ENCODE results near the gene PEAK1. TPM values are rescaled to one million over a fixed set of nuclear protein-coding genes. Genes with fewer than 3 reads are reported as not detected.

PEAK1 gene
- total RNA-seq, 1 experiment from 2014 or later = 18.4 TPM

DNA sequence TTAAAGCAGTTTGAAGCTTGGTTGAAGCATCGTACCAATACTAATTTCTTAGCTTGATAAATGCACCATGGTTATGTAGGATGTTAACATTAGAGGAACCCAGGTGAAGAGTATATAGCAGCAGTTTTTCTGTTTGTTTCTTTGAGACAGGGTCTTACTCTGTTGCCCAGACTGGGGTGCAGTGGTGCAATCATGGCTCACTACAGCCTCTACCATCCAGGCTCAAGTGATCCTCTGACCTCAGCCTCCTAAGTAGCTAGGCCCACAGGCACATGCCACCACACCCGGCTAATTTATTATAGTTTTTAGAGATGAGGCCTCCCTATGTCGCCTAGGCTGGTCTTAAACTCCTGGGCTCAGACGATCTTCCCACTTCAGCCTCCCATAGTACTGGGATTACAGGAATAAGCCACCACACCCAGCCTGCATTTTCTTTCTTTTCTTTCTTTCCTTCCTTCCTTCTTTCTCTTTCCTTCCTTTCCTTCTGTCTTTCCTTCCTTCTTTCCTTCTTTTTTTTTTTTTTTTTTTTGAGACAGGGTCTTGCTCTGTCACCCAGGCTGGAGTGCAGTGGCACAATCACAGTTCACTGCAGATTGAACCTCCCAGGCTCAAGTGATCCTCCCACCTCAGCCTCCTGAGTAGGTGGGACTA is 6.1 kb downstream of the PEAK1 start:
- no peak for TF ChIP-seq CTCF (IDR thresholded peaks at IDR 0.05; ENCODE audit: insufficient read depth in 1 of 2, low read depth in 1 of 2, low read length in 1 of 2, severe bottlenecking in 1 of 2, unreplicated experiment in 1 of 2)
- no peaks in the 10 kb centered on the region; the same call in 1 of the 2 replicates for H3K36me3 ChIP-seq (ENCODE audit: control insufficient read depth, insufficient read depth, low read length)
- no peak overlapping the region for H3K4me3 ChIP-seq (ENCODE audit: low read depth, low read length)
- ChIA-PET POLR2A (no interaction called here), CTCF (no interaction called here)
- no peak overlapping the region for H3K4me3 Mint-ChIP-seq (ENCODE audit: unreplicated experiment)
- no peaks in the 10 kb centered on the region for H3K27me3 ChIP-seq (replicated peaks; ENCODE audit: control insufficient read depth, insufficient read depth, low read length)
- DNase-seq = no peak
- peaks cover under 1% of the 10 kb centered on the region for H3K36me3 Mint-ChIP-seq (ENCODE audit: insufficient read depth, unreplicated experiment)
- H3K4me1 Mint-ChIP-seq (ENCODE audit: low read depth, unreplicated experiment) = peaks cover 17% of the 10 kb centered on the region
- intact Hi-C loops (cut with micrococcal nuclease; ENCODE audit: unreplicated experiment) = no loop called here
- H3K27ac Mint-ChIP-seq (ENCODE audit: unreplicated experiment) = no peak overlapping the region
- H3K9me3 Mint-ChIP-seq (ENCODE audit: unreplicated experiment) = no peaks in the 10 kb centered on the region
- no peaks in the 10 kb centered on the region for H3K27me3 Mint-ChIP-seq (ENCODE audit: insufficient read depth, unreplicated experiment)
- no TSS peak for BruUV-seq (replicated peaks)
- H3K4me1 ChIP-seq = peaks cover 19% of the 10 kb centered on the region
- H3K9me3 ChIP-seq = no peaks in the 10 kb centered on the region

GRCh38 chr15:77412972-77413698 is 6.8 kb downstream of the PEAK1 start:
- intact Hi-C loops (cut with micrococcal nuclease; ENCODE audit: unreplicated experiment) = no loop called here
- H3K4me1 Mint-ChIP-seq (ENCODE audit: low read depth, unreplicated experiment) = peaks cover 17% of the 10 kb centered on the region
- TF ChIP-seq CTCF (IDR thresholded peaks at IDR 0.05; ENCODE audit: insufficient read depth in 1 of 2, low read depth in 1 of 2, low read length in 1 of 2, severe bottlenecking in 1 of 2, unreplicated experiment in 1 of 2) = no peak

GRCh38 chr15:77411619-77411976 is 8.3 kb downstream of the PEAK1 start:
- ChIA-PET POLR2A (no interaction called here), CTCF (interaction anchor here (0.9 kb wide), 1 partner anchor 132 kb away, joined by 3 read pairs; no protein-coding TSS in a partner anchor)
- no peaks in the 10 kb centered on the region for H3K9me3 Mint-ChIP-seq (ENCODE audit: unreplicated experiment)
- BruUV-seq (replicated peaks) = no TSS peak
- H3K36me3 ChIP-seq (ENCODE audit: control insufficient read depth, insufficient read depth, low read length) = no peaks in the 10 kb centered on the region; the same call in 1 of the 2 replicates
- H3K27me3 ChIP-seq (replicated peaks; ENCODE audit: control insufficient read depth, insufficient read depth, low read length) = no peaks in the 10 kb centered on the region
- H3K4me3 Mint-ChIP-seq (ENCODE audit: unreplicated experiment) = no peak overlapping the region
- no peaks in the 10 kb centered on the region for H3K9me3 ChIP-seq
- no peak overlapping the region for H3K4me3 ChIP-seq (ENCODE audit: low read depth, low read length)
- peaks cover 10% of the 10 kb centered on the region for H3K4me1 ChIP-seq
- no peak for TF ChIP-seq CTCF (IDR thresholded peaks at IDR 0.05; ENCODE audit: insufficient read depth in 1 of 2, low read depth in 1 of 2, low read length in 1 of 2, severe bottlenecking in 1 of 2, unreplicated experiment in 1 of 2)
- no peak overlapping the region for H3K27ac Mint-ChIP-seq (ENCODE audit: unreplicated experiment)
- intact Hi-C loops (cut with micrococcal nuclease; ENCODE audit: unreplicated experiment) = no loop called here
- no peaks in the 10 kb centered on the region for H3K27me3 Mint-ChIP-seq (ENCODE audit: insufficient read depth, unreplicated experiment)
- H3K4me1 Mint-ChIP-seq (ENCODE audit: low read depth, unreplicated experiment) = peaks cover 9% of the 10 kb centered on the region
- no peaks in the 10 kb centered on the region for H3K36me3 Mint-ChIP-seq (ENCODE audit: insufficient read depth, unreplicated experiment)
- DNase-seq = no peak

More at GRCh38 chr15:77412972-77413698, 6.8 kb downstream of the PEAK1 start:
- Mint-ChIP-seq H3K4me3 (ENCODE audit: unreplicated experiment) (no peak overlapping the region), H3K27me3 (ENCODE audit: insufficient read depth, unreplicated experiment) (no peaks in the 10 kb centered on the region), H3K9me3 (ENCODE audit: unreplicated experiment) (no peaks in the 10 kb centered on the region), H3K27ac (ENCODE audit: unreplicated experiment) (no peak overlapping the region), H3K36me3 (ENCODE audit: insufficient read depth, unreplicated experiment) (no peaks in the 10 kb centered on the region)
- H3K36me3 ChIP-seq (ENCODE audit: control insufficient read depth, insufficient read depth, low read length) = no peaks in the 10 kb centered on the region; the same call in 1 of the 2 replicates
- peaks cover 13% of the 10 kb centered on the region for H3K4me1 ChIP-seq
- no TSS peak for BruUV-seq (replicated peaks)
- H3K9me3 ChIP-seq = no peaks in the 10 kb centered on the region
- no peaks in the 10 kb centered on the region for H3K27me3 ChIP-seq (replicated peaks; ENCODE audit: control insufficient read depth, insufficient read depth, low read length)
- CTCF ChIA-PET = no interaction called here
- H3K4me3 ChIP-seq (ENCODE audit: low read depth, low read length) = no peak overlapping the region
- POLR2A ChIA-PET = no interaction called here
- no peak for DNase-seq
